Stimulated activated naive CD8-positive, alpha-beta T cell treated with anti-CD3 and anti-CD28 coated beads, Interleukin-15, Interleukin-2, amounts not matched to agents 100 U/mL and 50 U/mL, for 24 hours (primary cell): ENCODE results near the gene CLDN24.

Experiments
- ATAC-seq: fragments of 150-1000 bp; cut with Tn5 transposase; one replicate; pipeline ENCODE4 v1.10.0; 2021
- DNase-seq: peaks from one replicate; pipeline ENCODE4 v3.0.0; 2021

Gene CLDN24

DNA sequence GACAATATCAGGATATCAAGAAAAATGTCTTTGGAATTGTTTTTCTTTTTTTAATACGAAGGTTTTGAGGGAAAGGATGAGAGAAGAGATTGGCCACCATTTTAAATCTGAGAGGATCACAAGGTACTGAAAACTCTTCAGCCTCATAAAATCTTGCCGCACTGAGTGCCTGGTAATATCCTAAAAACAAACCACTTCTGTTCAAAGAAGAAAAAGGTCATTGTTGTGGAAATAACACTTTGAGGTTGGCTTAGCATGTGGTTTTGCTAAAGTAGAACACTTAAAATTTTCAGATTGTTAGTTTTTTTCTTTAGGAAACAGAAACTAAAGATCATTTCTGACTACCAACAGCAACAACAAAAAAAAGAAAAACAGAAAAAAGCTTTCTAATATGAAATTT lies 1.1 kb downstream of the CLDN24 start:
- ATAC-seq (peak; percentile 28), DNase-seq (no peak)

DNA sequence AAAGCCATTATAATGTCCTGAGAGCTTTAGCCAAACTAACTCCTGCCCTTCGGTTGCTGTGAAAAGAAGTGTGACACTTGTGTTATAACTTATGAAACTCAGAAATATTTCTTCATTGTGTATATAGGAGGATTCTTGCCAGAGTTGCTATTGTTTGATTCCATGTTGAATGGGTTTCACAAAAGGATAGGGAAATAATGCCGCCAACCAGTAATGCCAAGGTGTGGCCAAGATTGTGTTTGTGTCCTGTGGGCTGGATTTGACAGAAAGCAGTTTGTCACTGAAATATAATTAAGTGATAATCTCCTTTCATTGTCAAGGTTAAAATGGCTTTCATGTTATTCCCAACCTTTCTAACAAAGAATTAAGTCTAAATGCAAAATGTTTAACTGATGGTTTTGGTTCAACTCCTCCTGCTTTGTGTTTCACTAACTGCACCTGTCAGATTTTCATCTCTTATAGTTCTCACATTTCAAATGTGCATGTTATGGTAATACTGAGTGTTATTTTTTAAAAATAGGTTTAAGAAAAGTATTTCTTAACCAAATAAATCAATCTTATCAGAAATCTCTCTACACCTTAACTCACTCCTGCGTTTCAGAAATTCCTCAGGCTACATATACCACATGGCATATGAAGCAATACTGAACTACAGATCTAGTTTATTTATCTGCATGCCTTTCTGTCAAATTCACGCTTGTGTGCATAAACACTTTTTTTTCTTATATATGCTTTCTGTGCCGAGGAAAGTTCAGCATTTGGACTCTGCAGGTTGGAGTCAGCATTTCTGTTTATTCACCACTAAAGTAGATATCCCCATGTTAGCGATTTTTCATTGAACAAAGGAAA lies 1.8 kb downstream of the CLDN24 start, which contains the start of gene CLDN22:
CLDN22 (minus strand) TSS at position 66 of the 849 bp plus-strand sequence; CDS start at position 8, 58 bp downstream.
- DNase-seq (no peak), ATAC-seq (no peak)

DNA sequence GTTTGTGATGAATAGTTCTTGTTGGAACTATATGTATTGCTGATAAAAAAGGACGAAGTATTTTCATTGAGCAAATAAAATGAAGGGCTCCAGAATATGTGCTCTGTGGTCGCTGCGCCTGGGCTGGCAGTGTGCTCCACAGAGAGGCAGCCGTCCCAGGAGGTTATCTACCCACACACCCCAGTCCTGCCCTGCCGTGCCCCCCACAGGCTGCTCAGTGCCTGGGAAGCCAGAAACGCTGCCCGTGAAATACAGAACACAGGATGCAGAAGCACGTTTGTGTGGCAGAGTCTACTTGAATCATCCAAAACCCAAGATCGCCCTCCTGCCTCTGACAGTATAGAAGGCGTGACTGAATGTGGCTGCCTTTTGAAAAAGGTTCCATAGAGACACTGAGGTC lies 3.6 kb downstream of the CLDN24 start:
- DNase-seq (no peak), ATAC-seq (no peak)

DNA sequence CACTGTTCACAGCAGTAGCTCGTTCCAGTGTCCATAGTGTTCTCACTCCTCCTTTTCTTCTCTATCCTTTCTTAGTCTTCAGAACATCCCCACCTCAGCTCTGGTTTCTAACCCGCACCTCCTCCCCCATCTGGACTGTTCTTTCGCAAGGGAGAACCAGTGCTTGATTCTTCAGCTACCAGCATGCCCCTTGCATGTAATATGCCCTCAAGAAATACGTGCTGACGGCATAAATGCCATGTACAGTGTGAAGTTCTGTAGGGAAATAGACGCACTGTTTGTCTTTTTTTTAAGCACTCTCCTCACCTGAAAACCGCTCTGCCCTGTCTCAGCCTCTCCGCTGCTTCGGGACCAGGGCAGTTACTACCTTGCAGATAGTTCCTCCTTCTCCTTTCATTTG lies 7.4 kb downstream of the CLDN24 start:
- ATAC-seq (no peak), DNase-seq (no peak)

DNA sequence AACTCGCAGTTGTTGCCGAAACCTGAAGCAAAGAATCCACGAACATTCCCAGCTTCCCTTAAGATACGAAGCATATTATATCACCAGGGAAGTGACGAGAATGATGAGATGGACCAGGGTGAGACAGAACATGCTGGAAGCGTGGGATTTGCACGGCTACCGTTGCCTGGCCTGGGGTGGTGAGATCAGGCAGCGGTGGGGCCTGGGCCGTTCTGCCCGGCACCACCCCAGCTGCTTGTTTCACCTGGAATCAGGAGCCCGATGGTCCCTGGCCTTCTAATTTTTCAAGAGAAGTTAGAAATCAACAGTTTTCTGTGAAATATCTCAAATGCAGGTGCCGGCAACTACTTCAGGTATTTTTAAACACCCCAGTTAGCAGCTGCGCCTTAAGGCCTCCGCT lies 7.9 kb downstream of the CLDN24 start:
- no peak for ATAC-seq
- no peak for DNase-seq

DNA sequence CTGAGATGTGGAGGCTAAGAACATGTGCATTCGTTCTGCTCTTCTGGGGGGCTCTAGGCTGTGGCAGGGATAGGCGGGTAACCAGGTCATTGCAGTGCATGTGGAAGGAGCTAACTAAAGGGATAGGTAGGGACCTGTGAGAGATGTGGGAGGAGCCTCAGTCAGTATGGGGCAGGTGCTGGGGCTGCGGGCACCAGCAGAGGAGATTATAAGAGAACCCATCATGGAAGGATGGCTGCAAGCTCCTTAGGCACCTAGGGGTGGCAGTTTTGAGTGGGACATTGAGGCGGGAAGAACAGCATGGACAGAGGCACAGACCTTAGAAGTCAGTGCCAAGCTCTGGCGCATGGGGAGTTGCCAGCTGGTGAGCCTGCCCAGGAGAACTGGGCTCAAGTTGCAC lies 9.4 kb downstream of the CLDN24 start:
- DNase-seq (no peak), ATAC-seq (no peak)

DNA sequence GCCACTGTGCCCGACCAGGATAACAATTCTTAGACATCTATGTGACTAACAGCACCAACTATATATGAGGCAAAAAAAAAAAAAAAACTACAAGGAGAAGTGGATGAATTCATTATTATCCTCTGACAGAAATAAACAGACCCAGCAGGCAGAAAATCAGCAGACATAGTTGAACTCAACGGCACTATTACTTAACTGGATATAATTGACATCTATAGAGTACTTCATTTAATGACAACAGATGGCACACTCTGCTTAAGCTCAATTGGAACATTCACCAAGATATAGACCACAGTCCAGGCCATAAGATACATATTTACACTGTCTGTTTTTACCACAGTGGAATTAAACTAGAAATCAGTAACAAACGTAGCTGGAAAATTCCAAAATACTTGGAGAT lies 15.4 kb downstream of the CLDN24 start:
- ATAC-seq (no peak), DNase-seq (no peak)

DNA sequence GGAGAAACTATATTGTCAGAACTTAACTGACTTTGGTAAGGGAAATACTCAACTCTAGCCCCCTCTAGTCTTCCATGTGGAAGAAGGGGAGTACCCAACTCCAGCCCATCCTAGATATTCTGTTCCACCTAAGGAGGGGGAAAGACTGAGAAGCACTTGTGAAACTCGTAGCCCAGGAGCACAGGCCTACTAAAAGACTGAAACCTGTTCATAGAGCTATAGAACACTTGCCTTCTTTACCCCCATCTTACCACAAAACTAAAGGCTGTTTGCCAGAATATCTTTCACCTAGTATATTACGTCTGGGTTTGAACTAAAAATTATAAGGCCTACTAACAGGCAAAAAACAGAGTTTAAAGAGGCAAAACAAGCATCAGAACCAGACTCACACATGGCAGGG lies 17.7 kb downstream of the CLDN24 start:
- ATAC-seq = no peak
- DNase-seq = no peak

DNA sequence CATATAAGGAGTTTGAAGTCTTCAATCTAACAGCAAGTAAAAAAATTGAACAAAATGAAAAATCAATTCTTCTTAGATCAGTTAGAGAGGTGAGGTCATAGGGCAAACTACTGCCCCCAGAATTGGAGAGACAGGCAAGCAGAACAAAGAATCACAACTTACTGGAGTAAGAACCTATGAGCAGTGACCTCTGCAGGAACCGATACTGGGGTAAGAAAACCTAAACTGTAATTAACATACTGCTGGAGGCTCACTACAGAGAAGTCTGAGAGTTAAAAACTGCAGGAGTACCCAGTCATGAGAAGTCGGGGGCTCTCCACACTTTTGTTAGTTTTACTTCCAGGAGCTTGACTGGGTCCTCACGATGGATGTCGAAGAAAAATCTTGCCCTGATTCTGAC lies 18.2 kb downstream of the CLDN24 start:
- no peak for ATAC-seq
- no peak for DNase-seq

DNA sequence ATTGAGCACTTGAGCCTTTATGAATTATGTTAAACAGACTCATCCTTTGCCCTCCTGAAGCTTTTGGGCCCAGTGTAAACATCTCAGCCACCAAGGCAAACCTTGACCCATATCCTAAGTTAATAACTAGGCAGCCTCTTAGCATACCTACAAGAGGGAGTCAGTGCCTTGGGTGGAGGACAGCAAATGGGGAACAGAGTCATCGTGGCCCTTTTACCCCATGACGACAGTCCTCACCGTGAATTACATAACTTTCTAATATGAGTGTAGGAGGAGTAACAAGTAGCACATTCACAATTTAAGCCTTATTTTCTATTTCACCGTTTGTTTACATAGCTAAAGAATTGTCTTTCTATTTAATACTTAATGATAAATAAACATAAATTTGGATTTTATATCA lies 18.9 kb downstream of the CLDN24 start:
- no peak for DNase-seq
- no peak for ATAC-seq

DNA sequence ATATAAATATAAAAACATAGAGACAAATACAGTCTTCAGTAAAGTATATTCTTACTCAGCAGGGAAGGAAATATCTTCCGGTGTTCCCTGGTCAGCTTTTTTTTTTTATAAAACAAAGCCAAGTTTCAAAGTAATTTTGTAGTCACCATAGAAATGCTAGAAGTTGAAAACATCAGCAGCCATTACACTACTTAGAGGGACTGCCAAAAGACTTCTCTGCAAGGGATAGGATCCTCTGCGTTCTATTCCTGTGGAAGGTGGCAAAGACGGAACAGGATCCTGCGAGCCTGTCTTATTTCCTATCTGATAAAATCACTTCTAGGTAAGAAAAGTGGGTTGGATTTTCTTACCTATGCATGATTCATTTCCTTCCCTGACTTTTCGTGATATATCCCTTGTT lies 21.6 kb downstream of the CLDN24 start:
- ATAC-seq (no peak), DNase-seq (no peak)

DNA sequence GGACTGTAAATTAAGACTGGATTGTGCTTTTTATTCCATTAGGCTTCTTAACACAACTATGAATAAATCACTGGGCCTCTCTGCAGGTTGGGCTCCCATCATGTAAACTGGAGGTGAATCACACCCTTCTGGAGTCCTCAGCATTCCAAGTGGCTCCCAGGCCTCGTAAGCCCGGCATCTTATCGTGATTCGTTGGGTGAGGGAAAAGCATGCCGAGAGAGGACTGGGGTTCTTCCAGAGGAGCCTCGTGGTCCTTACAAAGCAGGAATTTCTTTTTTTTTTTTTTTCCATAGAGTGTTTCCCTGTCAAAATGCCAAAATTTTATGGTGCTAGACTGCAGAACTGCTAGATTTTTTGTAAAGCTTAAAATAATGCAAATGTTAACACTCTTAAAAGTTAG lies 22.2 kb downstream of the CLDN24 start:
- no peak for ATAC-seq

DNA sequence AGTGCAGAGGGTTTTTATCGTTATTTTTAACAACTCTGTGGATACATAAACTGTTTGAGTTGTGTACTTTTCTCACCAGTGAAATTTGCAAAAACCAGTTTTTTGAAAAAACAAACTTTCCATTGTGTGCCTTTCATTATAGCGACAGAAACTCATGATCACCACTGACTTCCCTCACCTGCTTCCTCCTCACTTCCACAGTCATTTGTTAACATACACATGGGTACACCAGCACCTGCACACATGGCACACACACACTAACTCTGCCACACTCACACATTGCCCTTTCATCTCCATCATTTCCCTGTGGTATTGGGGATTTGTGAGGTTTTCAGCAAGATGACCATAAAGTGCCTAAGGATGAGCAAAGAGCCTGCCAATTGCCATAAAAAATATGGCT lies 22.8 kb downstream of the CLDN24 start:
- ATAC-seq (no peak), DNase-seq (no peak)

More for the DNA sequence above, 22.2 kb downstream of the CLDN24 start:
- no peak for DNase-seq

DNA sequence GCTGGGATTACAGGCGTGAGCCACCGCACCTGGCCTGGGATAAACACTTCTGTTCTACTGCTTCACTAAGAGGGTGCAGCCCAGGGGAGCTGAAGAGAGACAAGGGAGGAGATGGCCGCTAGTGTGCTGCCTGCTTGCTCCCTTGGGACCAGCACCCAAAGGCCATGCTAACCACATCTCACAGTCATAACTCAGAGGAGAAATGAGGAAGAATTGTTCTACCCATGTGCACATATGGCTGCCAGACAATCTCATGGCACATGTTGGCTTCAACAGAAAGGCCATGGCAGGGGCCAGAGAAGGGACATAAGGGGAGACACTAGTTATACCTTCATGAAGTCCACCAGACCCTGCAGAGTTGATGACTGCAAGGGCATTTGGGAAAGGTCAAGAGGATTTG lies 24.6 kb downstream of the CLDN24 start:
- DNase-seq = no peak
- ATAC-seq = no peak

DNA sequence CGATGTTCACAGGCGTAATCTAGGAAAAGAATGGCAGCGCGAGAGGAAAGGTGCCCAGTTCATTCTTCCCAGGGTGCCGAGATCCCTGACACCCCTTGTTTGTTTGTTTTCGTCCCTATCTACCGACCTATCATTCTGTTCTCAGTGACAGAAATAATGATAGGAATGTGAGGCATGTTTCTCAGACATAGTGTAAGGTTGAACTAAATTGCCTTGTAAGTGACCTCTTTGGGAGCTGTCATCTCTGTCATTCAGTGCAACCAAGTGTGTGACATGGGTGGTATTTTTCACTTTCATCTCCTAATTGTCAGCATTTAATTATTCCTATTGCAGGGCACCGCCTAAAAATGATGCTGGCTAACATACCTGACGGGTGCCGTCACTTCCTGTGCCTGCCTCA lies 26.5 kb downstream of the CLDN24 start:
- ATAC-seq = no peak
- DNase-seq = no peak

DNA sequence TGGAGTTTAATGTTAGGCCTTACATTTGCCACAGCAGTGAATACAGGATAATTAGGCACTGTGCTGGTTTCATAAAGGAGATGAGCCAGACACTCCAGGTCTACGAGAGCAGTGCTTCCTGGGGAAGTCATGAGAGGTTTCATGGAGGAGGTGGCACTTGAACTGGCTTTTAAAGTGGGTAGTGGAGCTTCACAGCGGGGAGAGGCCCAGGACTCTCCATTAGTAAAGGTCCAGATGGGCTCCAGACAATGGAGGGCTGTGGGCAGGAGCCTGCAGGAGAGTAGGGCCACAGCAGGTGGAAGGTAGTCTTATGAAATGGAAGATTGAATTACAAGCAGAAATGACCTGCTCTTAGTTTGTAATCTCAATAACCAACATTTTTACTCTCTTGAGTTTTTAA lies 31.2 kb downstream of the CLDN24 start:
- ATAC-seq (no peak), DNase-seq (no peak)

DNA sequence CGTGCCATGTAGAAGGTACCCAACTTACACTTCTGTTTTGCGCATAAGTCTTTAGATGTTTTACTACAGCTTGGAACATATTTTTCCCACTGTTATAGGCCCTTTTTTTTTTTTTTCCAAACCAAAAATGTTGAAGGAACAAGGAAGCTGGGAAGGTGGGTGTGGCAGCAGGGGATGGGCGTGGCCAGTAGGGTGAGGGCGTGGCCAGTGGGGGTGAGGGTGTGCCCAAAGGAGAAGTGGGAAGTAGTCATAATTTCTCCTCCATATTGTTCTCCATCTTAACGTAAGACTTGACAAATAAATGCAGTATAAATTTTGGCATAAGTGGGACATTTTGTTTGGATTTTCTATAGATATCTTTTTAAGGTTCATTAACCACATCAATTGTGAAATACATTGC lies 32.5 kb downstream of the CLDN24 start:
- ATAC-seq (no peak), DNase-seq (peak; percentile 20)

DNA sequence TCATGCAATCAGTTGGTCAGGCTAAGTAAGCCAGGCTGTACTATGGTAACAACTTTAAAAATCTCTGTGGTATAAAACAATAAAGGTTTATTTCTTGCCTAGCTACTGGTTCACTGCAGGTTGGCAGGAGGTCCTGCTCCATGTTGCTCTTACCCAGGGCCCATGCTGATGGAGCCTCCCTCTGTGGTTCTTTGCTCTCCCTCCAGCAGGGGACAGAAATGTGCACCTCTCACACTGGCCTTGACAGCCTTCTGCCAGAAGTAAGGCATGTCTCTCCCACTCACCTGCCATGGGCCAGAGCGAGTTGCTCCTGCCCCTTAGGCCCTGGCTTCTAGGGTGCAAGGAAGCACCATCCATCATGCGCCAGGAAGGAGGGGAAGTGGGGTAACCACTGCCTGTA lies 33.3 kb downstream of the CLDN24 start:
- DNase-seq = no peak
- no peak for ATAC-seq

DNA sequence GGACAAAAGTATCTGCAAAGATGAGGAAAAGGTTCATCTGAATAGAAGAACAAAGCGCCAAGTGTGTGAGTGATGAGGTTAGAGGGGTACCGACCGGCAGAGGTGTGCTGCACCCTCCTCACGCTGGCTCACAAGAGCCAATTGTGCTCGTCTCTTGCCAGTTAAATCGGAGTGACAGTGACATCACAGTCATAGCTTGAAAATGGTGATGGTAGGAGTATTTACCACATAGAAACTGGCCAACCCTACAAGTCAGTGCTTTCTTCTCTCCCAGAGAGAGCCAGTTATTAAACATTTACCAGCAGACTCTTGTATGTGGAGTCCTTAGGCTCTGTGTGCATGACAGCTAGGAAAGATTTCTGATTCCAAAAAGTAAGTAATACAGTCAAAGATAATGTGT lies 34.5 kb downstream of the CLDN24 start:
- DNase-seq (no peak), ATAC-seq (no peak)

DNA sequence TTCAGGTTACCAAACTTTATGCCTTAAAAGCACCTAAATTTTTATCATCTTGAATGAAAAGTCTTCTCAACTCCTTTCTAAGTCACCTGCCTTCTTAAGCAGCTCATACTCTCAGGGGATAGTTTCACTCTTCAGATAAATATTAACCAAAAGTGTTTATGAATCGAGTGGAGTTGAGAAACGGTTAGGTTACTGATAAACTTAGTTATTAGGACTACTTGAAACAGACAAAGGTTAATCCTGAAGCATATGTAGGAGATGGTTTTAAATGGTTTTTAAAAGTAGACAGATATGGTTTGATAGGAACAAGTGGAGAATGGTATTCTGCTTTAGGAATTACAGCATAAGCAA lies 34.9 kb downstream of the CLDN24 start:
- ATAC-seq (no peak), DNase-seq (no peak)

DNA sequence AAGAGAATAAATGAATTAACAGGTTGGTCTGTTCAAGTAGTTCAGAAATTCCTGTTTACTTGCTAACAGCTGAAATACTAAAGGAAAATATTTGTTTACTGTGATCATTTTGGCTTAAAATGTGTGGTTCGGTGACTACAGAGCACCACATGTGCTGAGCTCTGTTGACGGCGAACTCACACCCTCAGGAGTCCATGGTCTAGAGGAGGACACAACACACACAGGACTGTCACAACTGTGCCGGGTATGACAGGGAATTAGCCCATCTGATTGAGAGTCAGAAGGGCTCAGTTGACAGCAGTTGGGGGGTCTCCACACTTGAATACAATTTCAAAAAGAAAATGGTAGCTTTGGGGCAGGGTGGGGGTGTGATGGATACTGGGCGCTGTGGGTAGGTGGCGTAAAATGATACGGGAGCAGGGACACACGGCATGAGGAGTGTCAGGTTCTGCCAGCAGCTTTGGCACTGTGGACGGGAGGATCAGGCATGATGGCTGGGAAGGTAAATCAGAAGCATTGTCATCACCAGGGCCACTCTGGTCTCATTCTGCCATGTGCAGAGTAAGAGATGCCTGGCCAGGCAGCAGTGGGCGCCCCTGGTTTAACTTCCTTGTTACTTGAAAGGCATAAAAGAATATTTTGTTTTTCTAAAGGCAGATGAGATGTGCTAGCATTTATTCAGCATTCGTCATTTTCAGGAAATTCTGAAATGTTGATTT lies 35.5 kb downstream of the CLDN24 start:
- no peak for DNase-seq
- ATAC-seq = no peak

DNA sequence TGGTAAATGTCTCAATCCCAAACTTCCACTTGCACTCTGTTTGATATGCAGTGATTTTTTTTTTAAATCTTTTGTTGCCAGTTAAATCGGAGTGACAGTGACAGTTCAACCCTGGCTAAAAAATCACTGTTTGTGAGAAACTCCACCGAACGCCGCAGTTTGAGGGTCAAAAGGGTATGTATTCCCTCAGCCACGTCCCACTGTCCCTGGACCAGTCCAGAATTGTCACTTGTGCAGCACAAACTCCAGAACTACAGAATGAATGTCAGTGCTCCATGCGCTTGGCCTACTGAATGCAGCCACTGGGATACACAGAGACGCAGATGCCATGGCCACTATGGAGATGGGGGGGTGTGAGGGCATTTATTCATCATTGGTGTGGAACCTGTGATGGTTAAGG lies 36.3 kb downstream of the CLDN24 start:
- ATAC-seq = no peak
- no peak for DNase-seq

DNA sequence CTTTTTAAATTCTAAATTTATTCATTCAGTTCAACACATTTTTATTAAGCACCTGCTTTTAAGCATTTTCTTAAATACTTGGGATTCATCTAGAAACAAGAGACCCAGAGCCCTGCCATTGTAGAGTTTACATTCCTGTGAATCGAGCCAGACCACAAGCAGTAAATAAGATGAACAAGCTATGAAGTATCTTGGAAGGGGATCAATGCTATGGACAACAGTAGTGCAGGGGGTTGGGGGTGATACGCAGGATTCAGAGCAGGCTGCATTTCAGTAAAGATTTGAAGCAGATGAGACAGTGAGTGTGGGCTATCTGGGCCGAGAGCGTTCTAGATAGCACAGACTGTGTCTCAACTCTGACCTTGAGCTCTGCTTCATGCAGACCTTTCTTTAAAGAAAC lies 37.3 kb downstream of the CLDN24 start:
- ATAC-seq (no peak), DNase-seq (no peak)

DNA sequence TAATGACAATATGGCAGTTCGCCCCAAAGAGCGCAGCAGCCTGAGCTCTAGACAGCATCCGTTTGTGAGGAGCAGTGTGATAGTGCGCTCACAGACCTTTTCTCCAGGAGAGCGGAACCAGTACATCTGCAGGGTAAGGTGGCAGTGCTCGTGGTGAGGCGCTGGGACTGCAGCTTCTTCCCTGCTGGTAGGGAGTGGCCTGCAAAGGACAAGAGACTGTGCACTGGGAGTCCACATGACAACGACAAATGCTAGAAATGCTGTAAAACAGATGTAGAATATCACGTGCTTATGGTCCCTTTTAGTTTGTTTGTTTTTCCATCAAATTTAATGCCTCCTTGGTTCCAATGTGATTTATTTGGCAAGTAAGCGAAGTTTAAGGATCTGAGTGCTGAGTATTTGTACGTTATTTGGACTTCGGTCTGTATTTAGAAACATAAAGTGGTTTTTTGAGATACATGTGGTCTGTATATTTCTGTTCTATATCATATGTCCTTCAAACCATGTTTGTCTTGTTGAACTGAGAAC lies 37.9 kb downstream of the CLDN24 start:
- no peak for ATAC-seq
- DNase-seq = no peak
